ENCODE data around the gene DCLK2. TPM values are rescaled to one million over a fixed set of nuclear protein-coding genes. Genes with fewer than 3 reads are reported as not detected.

Gene DCLK2
- total RNA-seq, 1 experiment from 2014 or later, result 2.7 TPM

GRCh38 chr4:150289198-150289597 lies 211.0 kb downstream of the DCLK2 start (continued):
- TF ChIP-seq, protein P1, sequence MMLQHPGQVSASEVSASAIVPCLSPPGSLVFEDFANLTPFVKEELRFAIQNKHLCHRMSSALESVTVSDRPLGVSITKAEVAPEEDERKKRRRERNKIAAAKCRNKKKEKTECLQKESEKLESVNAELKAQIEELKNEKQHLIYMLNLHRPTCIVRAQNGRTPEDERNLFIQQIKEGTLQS (IDR thresholded peaks at IDR 0.05), result no peak
- TF ChIP-seq EZH2 (IDR thresholded peaks at IDR 0.05), result no peak
- TF ChIP-seq MAX (IDR thresholded peaks at IDR 0.05), result no peak
- no peak for TF ChIP-seq ZBTB33 (IDR thresholded peaks at IDR 0.05; ENCODE audit: extremely low read depth, insufficient replicate concordance, low read length)
- TF ChIP-seq POLR2A (IDR thresholded peaks at IDR 0.05; ENCODE audit: borderline replicate concordance, extremely low read depth, insufficient read depth, insufficient read length), result no peak
- TF ChIP-seq CBX3 (IDR thresholded peaks at IDR 0.05; ENCODE audit: low read depth), result no peak
- TF ChIP-seq FOSL1 (IDR thresholded peaks at IDR 0.05; ENCODE audit: low read depth), result no peak
- TF ChIP-seq JUND (IDR thresholded peaks at IDR 0.05), result no peak
- no peak for TF ChIP-seq POLR2AphosphoS5 (IDR thresholded peaks at IDR 0.05; ENCODE audit: low read depth, low read length)
- no peak for TF ChIP-seq SRF (IDR thresholded peaks at IDR 0.05; ENCODE audit: low read depth)

- no peaks in the 10 kb centered on the region for H3K27me3 ChIP-seq (ENCODE audit: insufficient read depth, low read length)
- no peak overlapping the region for H3K4me3 ChIP-seq (replicated peaks in 1 of 2; ENCODE audit: low read depth in 1 of 2, low read length in 2 of 2)
- H3K27ac ChIP-seq (ENCODE audit: low read depth, low read length), result no peak overlapping the region
- ATAC-seq (no peak), DNase-seq (ENCODE audit: low read depth, low spot score) (no peak)
- H3K9me2 ChIP-seq (ENCODE audit: insufficient read depth), result no peaks in the 10 kb centered on the region
- no peak overlapping the region for H3K4me2 ChIP-seq (ENCODE audit: low read length)
- H2AFZ ChIP-seq (ENCODE audit: low read depth, low read length, poor library complexity, severe bottlenecking), result no peak overlapping the region
- no peak overlapping the region for H3K9ac ChIP-seq (ENCODE audit: low read length)
- no peaks in the 10 kb centered on the region for H3K79me2 ChIP-seq (ENCODE audit: insufficient read depth, low read length)
- ChIA-PET POLR2A (no interaction called here), CTCF (no interaction called here), RAD21 (ENCODE audit: low non-redundant PET in 1 of 2, low total read pairs in 2 of 2, uncharacterized antibody in 2 of 2, unreplicated experiment in 2 of 2) (no interaction called here)
- no peaks in the 10 kb centered on the region for H4K20me1 ChIP-seq (ENCODE audit: insufficient read depth)
- TF ChIP-seq EZH2 (IDR thresholded peaks at IDR 0.05), result no peak
- TF ChIP-seq ZNF274 (IDR thresholded peaks at IDR 0.05; ENCODE audit: low read depth, low read length), result no peak
- TF ChIP-seq TCF7L2 (IDR thresholded peaks at IDR 0.05; ENCODE audit: borderline replicate concordance, extremely low read depth, insufficient read depth, insufficient read length), result no peak
- no peak for TF ChIP-seq ELF1 (IDR thresholded peaks at IDR 0.05; ENCODE audit: borderline replicate concordance, low read depth)
- TF ChIP-seq MAX (IDR thresholded peaks at IDR 0.05), result no peak
- no peak for TF ChIP-seq EZH2phosphoT487 (IDR thresholded peaks at IDR 0.05; ENCODE audit: borderline replicate concordance)
- no peak for TF ChIP-seq FOSL1 (IDR thresholded peaks at IDR 0.05; ENCODE audit: low read depth)
- TF ChIP-seq CEBPB (IDR thresholded peaks at IDR 0.05; ENCODE audit: low read depth), result no peak
- TF ChIP-seq CBX3 (IDR thresholded peaks at IDR 0.05; ENCODE audit: low read depth), result no peak
- TF ChIP-seq CTCF (IDR thresholded peaks at IDR 0.05 in 2 of 3, conservative IDR thresholded peaks at IDR 0.05 in 1 of 3; ENCODE audit: borderline replicate concordance in 1 of 3, insufficient read depth in 1 of 3, low read depth in 2 of 3, low read length in 2 of 3), result no peak
- no peak for TF ChIP-seq POLR2AphosphoS5 (IDR thresholded peaks at IDR 0.05; ENCODE audit: low read depth, low read length)
- TF ChIP-seq SP1 (IDR thresholded peaks at IDR 0.05; ENCODE audit: low read depth), result no peak
- TF ChIP-seq JUND (IDR thresholded peaks at IDR 0.05), result no peak
- no peak for TF ChIP-seq SIN3A (IDR thresholded peaks at IDR 0.05; ENCODE audit: low read depth)
- no peak for TF ChIP-seq POLR2A (IDR thresholded peaks at IDR 0.05; ENCODE audit: borderline replicate concordance, extremely low read depth, insufficient read depth, insufficient read length)
- TF ChIP-seq, protein P1 (IDR thresholded peaks at IDR 0.05), result no peak
- no peak for TF ChIP-seq EGR1 (IDR thresholded peaks at IDR 0.05; ENCODE audit: low read depth)
- no peak for TF ChIP-seq SRF (IDR thresholded peaks at IDR 0.05; ENCODE audit: low read depth)
- intact Hi-C loops (cut with micrococcal nuclease), result no loop called here
- no peaks in the 10 kb centered on the region for H3K4me1 ChIP-seq (ENCODE audit: control insufficient read depth in 1 of 2, insufficient read depth in 2 of 2, low read length in 2 of 2)
- H3K9me3 ChIP-seq (ENCODE audit: control insufficient read depth in 1 of 2, insufficient read depth in 1 of 2, low read depth in 1 of 2, low read length in 2 of 2), result no peaks in the 10 kb centered on the region
- no TSS peak for BruUV-seq (replicated peaks)
- H3K36me3 ChIP-seq (ENCODE audit: control insufficient read depth in 1 of 2, insufficient read depth in 2 of 2, low read length in 2 of 2), result no peaks in the 10 kb centered on the region
These were observed 211.6 kb downstream of the DCLK2 start for GRCh38 chr4:150289881-150290280.

All from HCT116 (cell line).